ENCODE measurements around the gene CDC25B. TPM values are rescaled to one million over a fixed set of nuclear protein-coding genes. Genes with fewer than 3 reads are reported as not detected.

Gene CDC25B
- total and polyA plus RNA-seq, 2 of the 8 experiments (the other 6 are each of a cell fraction or from before 2014, with no cell fraction given): 21.7 to 31.2 TPM

DNA sequence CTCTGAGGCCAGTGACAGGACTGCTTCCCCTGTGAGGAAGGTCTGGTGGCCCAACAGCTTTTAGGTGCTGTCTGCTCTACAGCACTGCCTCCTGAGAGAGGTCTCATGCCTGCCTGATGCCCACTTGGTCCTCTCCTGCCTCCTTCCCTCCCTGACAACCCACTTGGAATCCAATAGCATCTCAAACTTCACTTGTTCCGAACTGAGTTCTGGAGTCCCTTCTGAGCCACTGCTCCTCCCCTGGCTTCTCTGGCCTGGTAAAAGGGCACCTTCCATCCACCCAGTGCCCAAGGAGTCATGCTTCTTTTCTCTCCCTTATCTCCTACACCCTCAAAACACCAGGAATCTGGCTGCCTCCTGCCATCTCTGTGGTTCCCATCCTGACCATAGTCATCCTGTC lies 52.5 kb downstream of the CDC25B start (continued):
- TF ChIP-seq CTBP2 (IDR thresholded peaks at IDR 0.05; ENCODE audit: borderline replicate concordance, insufficient read depth, insufficient read length, low read length): no peak
- no peak for TF ChIP-seq TEAD4 (IDR thresholded peaks at IDR 0.05; ENCODE audit: low read depth, low read length)
- no peak for TF ChIP-seq TBP (IDR thresholded peaks at IDR 0.05; ENCODE audit: low read depth, low read length)
- TF ChIP-seq, protein P1, sequence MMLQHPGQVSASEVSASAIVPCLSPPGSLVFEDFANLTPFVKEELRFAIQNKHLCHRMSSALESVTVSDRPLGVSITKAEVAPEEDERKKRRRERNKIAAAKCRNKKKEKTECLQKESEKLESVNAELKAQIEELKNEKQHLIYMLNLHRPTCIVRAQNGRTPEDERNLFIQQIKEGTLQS (IDR thresholded peaks at IDR 0.05; ENCODE audit: insufficient read depth, low read depth, low read length): no peak
- no peak for TF ChIP-seq PHF8 (conservative IDR thresholded peaks at IDR 0.05; ENCODE audit: low read depth, low read length)
- no peak for TF ChIP-seq BRCA1 (IDR thresholded peaks at IDR 0.05; ENCODE audit: low read depth, low read length)
- no peak for TF ChIP-seq HDAC2 (IDR thresholded peaks at IDR 0.05; ENCODE audit: borderline replicate concordance in 1 of 2, low read depth in 2 of 2, low read length in 2 of 2)

Measured in H1 (cell line).